Activated CD4-positive, CD25-positive, alpha-beta regulatory T cell treated with anti-CD3 and anti-CD28 coated beads, Interleukin-2, amount 50 U/mL, for 24 hours (primary cell): ENCODE results near the gene MINDY4.
"Not testable (repeated sequence)": the region's sequence is repeated elsewhere in the genome, so short reads cannot be mapped to it uniquely, and the experiment has no call there.

Experiments
- ATAC-seq, 2 donors: fragments of 150-1000 bp; cut with Tn5 transposase; one replicate each; pipeline ENCODE4 v1.10.0; 2021; ENCODE audit warnings: mild to moderate bottlenecking in 1 of 2, moderate library complexity in 1 of 2

MINDY4 gene

GRCh38 chr7:30805081-30805691 lies 34.0 kb downstream of the MINDY4 start:
- ATAC-seq: no peak

- ATAC-seq: no peak
Observed at GRCh38 chr7:30805931-30806330, 34.7 kb downstream of the MINDY4 start.

DNA sequence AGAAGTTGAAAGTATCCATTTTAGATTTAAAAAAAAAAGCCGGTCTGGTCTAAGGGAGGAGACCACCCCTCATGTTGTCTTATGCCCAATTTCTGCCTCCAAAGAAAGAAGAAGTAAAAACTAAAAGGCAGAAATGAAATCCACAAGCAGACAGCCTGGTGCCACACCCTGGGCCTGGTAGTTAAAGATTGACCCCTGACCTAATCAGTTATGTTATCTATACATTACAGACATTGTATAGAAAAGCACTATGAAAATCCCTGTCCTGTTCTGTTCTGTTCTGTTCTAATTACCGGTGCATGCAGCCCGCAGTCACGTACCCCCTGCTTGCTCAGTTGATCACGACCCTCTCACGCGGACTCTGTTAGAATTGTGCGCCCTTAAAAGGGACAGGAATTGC lies 36.3 kb downstream of the MINDY4 start:
- not testable (repeated sequence) for ATAC-seq

DNA sequence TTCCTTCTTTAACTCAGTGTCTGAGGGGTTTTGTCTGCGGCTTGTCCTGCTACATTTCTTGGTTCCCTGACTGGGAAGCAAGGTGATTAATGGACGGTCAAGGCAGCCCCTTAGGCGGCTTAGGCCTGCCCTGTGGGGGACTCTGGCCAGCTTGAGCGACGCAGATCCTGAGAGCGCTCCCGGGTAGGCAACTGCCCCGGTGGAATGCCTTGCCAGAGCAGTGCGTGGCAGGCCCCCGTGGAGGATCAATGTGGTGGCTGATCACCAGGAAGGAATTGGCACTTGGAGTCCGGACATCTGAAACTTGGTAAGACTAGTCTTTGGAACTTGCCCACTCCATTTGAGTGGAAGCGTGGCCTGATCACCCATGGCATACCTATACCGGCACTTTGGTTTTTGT lies 36.7 kb downstream of the MINDY4 start:
- not testable (repeated sequence) for ATAC-seq

- ATAC-seq: no peak
Observed at GRCh38 chr7:30810986-30811385, 39.8 kb downstream of the MINDY4 start.

- no peak for ATAC-seq
Observed at GRCh38 chr7:30812676-30813075, 41.5 kb downstream of the MINDY4 start.

- no peak for ATAC-seq
Observed at GRCh38 chr7:30813466-30813865, 42.2 kb downstream of the MINDY4 start.

GRCh38 chr7:30814700-30815387 lies 43.6 kb downstream of the MINDY4 start:
- ATAC-seq: no peak

GRCh38 chr7:30815388-30815854 lies 44.2 kb downstream of the MINDY4 start:
- ATAC-seq: no peak

DNA sequence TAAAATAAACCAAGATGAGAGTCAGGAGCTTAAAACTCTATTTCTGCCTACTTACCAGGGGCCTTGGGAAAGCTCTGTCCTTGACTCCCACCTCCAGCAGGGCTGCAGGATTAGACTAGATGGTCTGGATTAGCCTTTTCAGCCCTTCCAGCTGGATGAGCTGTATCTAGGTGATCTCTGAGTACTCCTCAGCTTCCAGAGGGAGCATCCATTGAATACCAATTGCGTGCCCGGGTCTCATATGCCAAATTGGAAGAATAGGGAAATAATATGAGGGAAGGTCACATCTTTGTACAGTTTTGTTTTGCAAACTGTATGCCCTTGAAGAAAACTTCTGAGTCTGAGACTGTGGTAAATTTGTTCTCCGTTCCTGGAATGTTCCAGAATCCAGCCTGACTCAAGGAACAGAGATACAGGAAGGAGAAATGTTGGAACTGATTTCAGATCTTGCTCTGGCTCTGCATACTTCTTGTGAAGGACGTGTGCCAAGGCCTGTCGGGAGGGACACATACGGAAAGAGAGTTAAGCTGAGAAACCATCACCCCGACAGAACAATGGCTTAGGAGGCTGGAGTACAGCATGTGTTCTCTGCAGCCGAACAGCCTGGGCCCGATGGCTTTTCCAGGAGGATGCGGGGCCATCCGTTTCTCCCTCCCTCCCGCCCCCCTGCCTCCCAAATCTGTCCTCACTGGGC lies 44.9 kb downstream of the MINDY4 start:
- no peak for ATAC-seq

DNA sequence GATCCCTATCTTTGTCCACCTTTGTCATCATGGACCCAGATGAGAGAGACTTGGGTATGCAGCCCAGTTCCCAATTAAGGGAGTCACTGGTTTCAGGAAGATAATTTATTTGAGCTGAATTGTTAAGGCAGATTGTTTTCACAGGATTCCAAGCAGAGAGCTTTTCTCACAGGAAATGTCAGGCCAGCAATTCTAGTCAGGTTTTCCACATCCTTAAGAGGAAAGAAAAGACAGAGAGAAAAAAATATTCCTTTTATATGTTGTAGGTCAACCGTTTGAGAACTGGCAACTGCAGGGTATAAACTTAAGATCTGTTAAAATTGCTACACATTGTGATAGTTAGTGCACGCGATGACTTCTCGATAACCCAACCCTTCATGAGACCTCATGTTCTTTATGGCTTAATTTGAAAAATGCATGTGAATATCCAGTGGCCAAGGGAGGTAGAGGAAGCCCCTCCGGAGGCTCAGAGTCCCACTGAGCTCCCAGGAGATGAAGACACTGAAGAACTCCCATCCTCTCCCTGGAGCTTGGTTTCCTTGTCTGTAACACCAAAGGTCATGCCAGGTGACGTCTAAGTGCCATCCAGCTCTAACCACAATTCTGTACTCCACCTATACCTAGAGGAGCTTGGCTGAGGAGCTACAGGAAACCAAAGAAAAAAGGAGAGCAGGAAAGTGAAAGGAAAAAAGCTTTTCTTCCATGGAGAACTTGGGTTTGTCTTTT lies 45.6 kb downstream of the MINDY4 start:
- no peak for ATAC-seq

GRCh38 chr7:30817371-30817767 lies 46.2 kb downstream of the MINDY4 start:
- no peak for ATAC-seq

DNA sequence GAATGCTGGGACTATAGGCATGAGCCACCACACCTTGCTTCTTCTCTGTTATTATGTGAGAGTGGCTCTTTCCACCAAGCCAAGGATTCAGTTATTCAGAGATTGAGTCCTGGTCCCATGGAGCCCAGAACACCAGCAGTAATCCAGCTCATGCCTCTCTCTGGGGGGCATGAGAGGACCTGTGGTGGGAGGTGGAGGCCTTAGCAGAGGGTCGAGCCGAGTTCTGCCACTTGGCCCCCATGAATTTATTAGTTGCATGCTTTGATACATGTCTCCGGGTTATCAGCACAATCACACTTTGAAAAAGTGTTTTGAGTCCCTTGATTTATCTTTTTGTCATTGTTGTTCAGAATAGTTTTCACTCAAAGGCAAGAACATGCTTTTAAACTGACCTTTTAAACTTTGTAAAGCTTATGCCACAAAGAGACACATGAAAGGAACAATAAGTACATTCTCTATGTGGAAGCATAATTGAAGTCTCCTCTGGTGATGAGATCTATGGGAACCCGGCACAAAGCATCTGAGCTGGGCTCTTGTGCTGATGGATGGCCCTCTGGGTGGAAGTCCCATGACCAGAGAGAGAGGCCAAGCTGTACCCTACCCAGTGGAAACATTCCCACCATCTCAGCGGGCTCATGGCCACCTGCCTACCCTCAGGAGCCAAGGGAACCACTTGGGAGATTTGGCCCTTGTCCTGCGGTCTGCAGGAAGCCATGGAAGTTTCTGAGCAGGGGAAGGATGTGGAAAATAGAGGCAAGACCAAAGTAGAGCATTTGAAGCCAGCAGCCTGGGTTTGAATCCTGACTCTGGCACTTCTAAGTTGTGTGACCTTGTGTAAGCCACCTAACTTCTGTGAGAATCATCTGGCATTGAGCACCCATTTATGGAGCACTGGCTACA lies 53.9 kb downstream of the MINDY4 start:
- ATAC-seq: no peak

DNA sequence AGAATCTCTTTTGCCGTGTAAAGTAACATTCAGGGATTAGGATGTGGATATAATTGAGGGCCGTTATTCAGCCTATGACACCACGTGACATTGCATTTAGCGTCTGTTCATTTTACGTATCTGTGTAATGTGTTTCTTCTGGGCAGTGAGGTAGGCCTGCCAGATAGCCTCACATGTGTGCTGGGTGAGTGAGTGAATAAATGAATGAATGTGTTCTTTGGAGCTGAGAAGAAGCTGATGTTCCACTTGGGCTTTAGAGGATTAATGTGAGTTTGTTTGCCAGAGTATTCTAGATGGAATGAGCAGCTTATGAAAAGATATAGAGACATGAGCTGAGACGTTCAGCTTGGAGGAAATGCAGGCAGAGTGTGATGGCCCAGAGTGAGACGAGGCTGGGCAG lies 55.0 kb downstream of the MINDY4 start:
- ATAC-seq: no peak

- ATAC-seq: no peak
Observed at GRCh38 chr7:30828591-30828990, 57.4 kb downstream of the MINDY4 start.

DNA sequence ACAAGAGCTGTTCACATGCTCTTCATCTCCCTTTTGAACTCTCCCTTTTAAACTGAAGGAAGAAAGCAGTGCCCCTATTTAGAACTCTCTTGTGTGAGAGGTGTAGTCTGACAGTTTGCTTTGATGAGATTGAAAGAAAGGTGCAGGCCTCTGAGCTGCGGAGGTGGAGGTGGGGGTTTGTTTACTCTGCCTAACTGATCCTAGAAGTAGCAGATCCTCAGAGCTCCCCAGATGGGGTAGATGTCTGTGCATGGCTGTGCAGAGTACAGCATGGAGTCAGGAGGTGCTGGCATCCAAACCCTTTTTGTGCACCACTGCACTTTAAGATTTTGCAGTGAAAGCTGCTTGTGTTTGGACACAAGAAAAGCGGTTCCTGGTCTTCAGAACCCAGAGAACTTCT lies 58.3 kb downstream of the MINDY4 start:
- ATAC-seq: no peak

GRCh38 chr7:30831227-30831626 lies 60.0 kb downstream of the MINDY4 start:
- ATAC-seq: no peak

DNA sequence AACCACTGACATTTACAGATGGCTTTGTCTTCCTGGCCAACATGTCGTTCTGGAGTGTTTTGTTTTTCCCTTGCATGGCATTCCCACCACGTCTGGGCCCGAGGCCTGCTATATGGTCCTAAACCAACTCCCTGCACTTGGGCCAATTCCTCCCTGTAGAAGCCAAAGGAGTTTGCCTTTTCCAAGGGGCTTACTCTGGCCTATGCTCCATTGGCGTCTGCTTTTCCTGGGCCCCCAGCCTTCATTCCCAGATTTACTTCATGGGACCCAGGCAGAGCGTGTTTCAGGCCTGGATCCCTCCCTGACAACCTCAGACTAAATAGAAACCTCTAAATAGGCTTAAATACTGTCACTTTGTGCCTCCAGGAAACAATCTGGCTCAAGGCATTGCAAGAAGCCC lies 60.7 kb downstream of the MINDY4 start:
- ATAC-seq: no peak

- not testable (repeated sequence) for ATAC-seq
Observed at GRCh38 chr7:30834017-30834674, 62.9 kb downstream of the MINDY4 start.

DNA sequence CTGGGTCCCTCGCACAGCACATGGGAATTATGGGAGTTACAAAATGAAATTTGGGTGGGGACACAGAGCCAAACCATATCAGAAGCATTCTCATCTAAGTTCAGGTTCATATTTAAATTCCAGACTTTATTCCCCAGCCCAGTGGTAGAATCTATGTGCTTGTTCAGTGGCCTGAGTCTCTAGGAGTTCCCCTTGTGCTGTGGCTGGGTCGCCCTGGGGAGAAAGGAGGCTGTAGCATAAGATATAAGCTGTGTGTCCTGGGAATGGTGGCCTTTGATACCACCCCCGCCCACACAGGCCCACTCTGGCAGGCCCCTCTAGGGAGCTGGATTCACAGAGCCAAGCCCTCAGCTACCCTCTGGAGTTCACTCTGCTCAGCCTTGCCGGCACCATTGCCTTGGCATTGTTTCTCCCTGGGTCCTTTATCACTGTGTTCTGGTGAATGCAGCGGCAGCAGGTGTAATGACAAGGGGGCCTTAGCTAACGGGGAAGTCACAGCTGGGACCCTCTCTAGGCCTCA lies 64.2 kb downstream of the MINDY4 start:
- no peak for ATAC-seq

GRCh38 chr7:30836991-30837390 lies 65.8 kb downstream of the MINDY4 start:
- no peak for ATAC-seq
